GM10248 (cell line): Measurements from ENCODE around the gene FAM185A.
A peak's percentile ranks its signal among the peaks of the same experiment; 100 is the strongest.
"Not testable (repeated sequence)": the region's sequence is repeated elsewhere in the genome, so short reads cannot be mapped to it uniquely, and the experiment has no call there.

Experiments used
- CTCF ChIA-PET: fragments of 300-600 bp; sonication (Branson Sonifier 250); formaldehyde crosslinking; extraction: SDS; loops from one replicate; lab custom pipeline; 2021; ENCODE audit warnings: antibody characterized with exemption; lab: Yijun Ruan, JAX
- POLR2A ChIA-PET: fragments of 350-650 bp; sonication (Branson Sonifier 250); formaldehyde crosslinking; extraction: SDS; loops from one replicate; lab custom pipeline; 2020; ENCODE audit warnings: antibody characterized with exemption; lab: Yijun Ruan, JAX
- DNase-seq: peaks from one replicate; pipeline ENCODE4 v3.0.0; 2012; ENCODE audit errors: extremely low spot score
- CTCF ChIP-seq: IDR thresholded peaks from 2 replicates; pipeline ENCODE4 v1.5.1; 2012; ENCODE audit warnings: mild to moderate bottlenecking, low read depth; ENCODE audit errors: extremely low read depth, missing control alignments, control extremely low read depth

FAM185A gene

GRCh38 chr7:102837802-102838201, 89.0 kb downstream of the FAM185A start:
- POLR2A ChIA-PET = no interaction called here
- CTCF ChIA-PET = interaction anchor here (0.9 to 1.2 kb wide), 2 partner anchors 9 to 36 kb away, joined by 3 read pairs; no protein-coding TSS in a partner anchor
- no peak for TF ChIP-seq CTCF
- DNase-seq = no peak

GRCh38 chr7:102838572-102839101, 89.8 kb downstream of the FAM185A start:
- POLR2A ChIA-PET, DNase-seq: not testable (repeated sequence)
- CTCF ChIA-PET = interaction anchor here (0.9 to 1.2 kb wide), 2 partner anchors 8 to 35 kb away, joined by 3 read pairs; no protein-coding TSS in a partner anchor

GRCh38 chr7:102840404-102840803, 91.6 kb downstream of the FAM185A start:
- TF ChIP-seq CTCF = no peak
- ChIA-PET CTCF (no interaction called here), POLR2A (no interaction called here)
- DNase-seq = no peak

GRCh38 chr7:102841290-102841689, 92.5 kb downstream of the FAM185A start:
- no peak for DNase-seq
- no peak for TF ChIP-seq CTCF
- POLR2A ChIA-PET = no interaction called here
- CTCF ChIA-PET = no interaction called here

GRCh38 chr7:102842284-102842683, 93.5 kb downstream of the FAM185A start:
- CTCF ChIA-PET = no interaction called here
- no peak for TF ChIP-seq CTCF
- POLR2A ChIA-PET = no interaction called here
- no peak for DNase-seq

- TF ChIP-seq CTCF = no peak
- peak; percentile 17 for DNase-seq
- ChIA-PET POLR2A (no interaction called here), CTCF (interaction anchor here (0.8 to 1.5 kb wide), 4 partner anchors 9 to 22 kb away, joined by 3 to 5 read pairs (median 3); no protein-coding TSS in a partner anchor)
Measured at GRCh38 chr7:102843850-102844249, 95.1 kb downstream of the FAM185A start.

GRCh38 chr7:102845346-102845745, 96.5 kb downstream of the FAM185A start:
- no peak for DNase-seq
- CTCF ChIA-PET = interaction anchor here (1.5 kb wide), 1 partner anchor 10 kb away, joined by 3 read pairs; no protein-coding TSS in a partner anchor
- TF ChIP-seq CTCF = no peak
- POLR2A ChIA-PET = no interaction called here
